SH-SY5Y (cell line): ENCODE measurements around the gene RAD51B.

Experiments
- GATA2 ChIP-seq: IDR thresholded peaks from 2 replicates; pipeline ENCODE4 v1.6.1; 2011; ENCODE audit warnings: mild to moderate bottlenecking, low read depth, low read length
- GATA3 ChIP-seq: IDR thresholded peaks from 2 replicates; pipeline ENCODE4 v1.6.1; 2011; ENCODE audit warnings: low read depth, mild to moderate bottlenecking, low read length, moderate library complexity

- TF ChIP-seq GATA2 (peak; percentile 86), GATA3 (0 out of 2 replicates have a peak, but pooled peaks have one; percentile 23)
These were observed 692.5 kb downstream of the RAD51B start for GRCh38 chr14:68512088-68512487.
